T-helper 2 cell treated with Interferon-gamma antibody and Interleukin-4, amounts not matched to agents 5 μg/mL and 100 μg/mL, for 36 hours (primary cell): Measurements from ENCODE around the gene AGAP5.
"Not testable (repeated sequence)": the region's sequence is repeated elsewhere in the genome, so short reads cannot be mapped to it uniquely, and the experiment has no call there.

Source experiments
- DNase-seq: peaks from one replicate; pipeline ENCODE4 v3.0.0; 2021; ENCODE audit warnings: low spot score
- H3K27ac Mint-ChIP-seq: one replicate; pipeline ENCODE4 v1.8.0; 2021; ENCODE audit warnings: mild to moderate bottlenecking, mixed read lengths
- H3K27me3 Mint-ChIP-seq: one replicate; pipeline ENCODE4 v1.8.0; 2021; ENCODE audit warnings: low read depth, mixed read lengths
- H3K36me3 Mint-ChIP-seq: one replicate; pipeline ENCODE4 v1.8.0; 2021; ENCODE audit warnings: low read depth, mixed read lengths
- H3K4me1 Mint-ChIP-seq: one replicate; pipeline ENCODE4 v1.8.0; 2021; ENCODE audit warnings: low read depth, mixed read lengths
- H3K4me3 Mint-ChIP-seq: one replicate; pipeline ENCODE4 v1.8.0; 2022; ENCODE audit warnings: mild to moderate bottlenecking, moderate library complexity, mixed read lengths
- H3K9me3 Mint-ChIP-seq: one replicate; pipeline ENCODE4 v1.8.0; 2021; ENCODE audit warnings: mixed read lengths

The AGAP5 gene

DNA sequence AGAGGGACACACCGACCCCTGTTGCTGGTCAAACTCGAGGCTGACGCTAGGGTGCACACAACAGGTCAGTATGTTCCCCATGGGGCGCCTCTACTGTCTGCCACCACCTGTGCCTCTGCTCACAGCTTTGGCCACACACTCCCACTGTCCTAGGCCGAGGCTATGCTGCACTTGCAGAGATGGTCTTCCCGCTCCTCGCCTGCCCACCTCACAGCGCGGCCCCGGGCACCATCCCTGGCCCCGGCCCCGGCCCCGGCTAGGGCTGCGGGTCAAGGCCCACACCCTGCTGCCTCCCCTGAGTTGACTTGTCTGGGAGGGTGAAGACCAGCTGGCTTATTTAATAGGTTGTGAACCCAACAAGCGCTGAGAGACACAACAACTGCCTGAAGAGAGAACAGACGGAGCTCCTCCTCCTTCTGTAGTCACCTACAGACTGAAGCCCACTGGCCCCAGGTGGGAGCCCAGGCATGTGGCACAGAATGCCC lies at the start of gene AGAP5:
Gene AGAP5, minus strand, starts transcription at position 435 of the 485 bp plus-strand sequence. Its CDS starts 354 bp downstream, at position 81.
- H3K4me3 Mint-ChIP-seq, H3K9me3 Mint-ChIP-seq, DNase-seq, H3K27me3 Mint-ChIP-seq, H3K27ac Mint-ChIP-seq, H3K4me1 Mint-ChIP-seq: not testable (repeated sequence)
- peaks cover 12% of the 10 kb centered on the region for H3K36me3 Mint-ChIP-seq

DNA sequence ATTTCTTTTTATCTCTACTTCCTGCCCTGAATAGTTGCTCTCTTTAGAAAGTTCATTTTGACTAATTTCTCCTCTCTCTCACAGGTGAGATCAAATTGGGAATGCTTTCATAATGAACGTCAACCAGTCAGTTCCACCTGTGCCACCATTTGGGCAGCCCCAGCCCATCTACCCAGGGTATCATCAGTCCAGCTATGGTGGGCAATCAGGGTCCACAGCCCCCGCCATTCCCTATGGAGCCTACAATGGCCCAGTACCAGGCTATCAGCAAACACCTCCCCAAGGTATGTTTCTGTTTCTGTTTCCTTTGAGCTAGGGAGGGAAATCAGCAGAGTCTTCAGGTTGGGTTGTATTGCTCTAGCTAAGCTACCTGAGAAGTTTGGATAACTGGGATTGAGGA lies 48.8 kb upstream of the AGAP5 start:
- H3K36me3 Mint-ChIP-seq, result peaks cover 41% of the 10 kb centered on the region
- H3K27me3 Mint-ChIP-seq, result no peaks in the 10 kb centered on the region
- peak overlapping the region; percentile 35 for H3K27ac Mint-ChIP-seq
- peak overlapping the region; percentile 75 for H3K4me3 Mint-ChIP-seq
- no peaks in the 10 kb centered on the region for H3K9me3 Mint-ChIP-seq
- H3K4me1 Mint-ChIP-seq, result peaks cover 34% of the 10 kb centered on the region
- no peak for DNase-seq

DNA sequence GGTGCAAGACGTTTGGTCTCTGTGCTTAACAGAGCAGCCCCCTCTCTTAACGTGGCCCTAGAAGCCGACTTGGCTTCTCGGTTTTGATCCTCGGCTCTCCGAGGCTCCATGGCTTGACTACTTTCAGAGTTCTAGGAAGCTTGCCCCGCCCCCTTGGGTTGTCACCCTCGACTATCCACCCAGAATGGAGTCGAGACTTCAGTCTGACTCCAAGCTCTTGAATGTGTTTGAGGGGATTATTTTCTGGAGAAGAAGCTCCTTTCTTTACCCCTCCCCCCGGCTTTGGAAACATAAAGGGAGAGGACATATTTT lies 46.7 kb upstream of the AGAP5 start:
- Mint-ChIP-seq H3K27me3 (no peaks in the 10 kb centered on the region), H3K4me1 (peaks cover 28% of the 10 kb centered on the region), H3K27ac (peak overlapping the region; percentile 99), H3K36me3 (peaks cover 27% of the 10 kb centered on the region), H3K4me3 (peak overlapping the region; percentile 98), H3K9me3 (no peaks in the 10 kb centered on the region)
- peak; percentile 59 for DNase-seq

DNA sequence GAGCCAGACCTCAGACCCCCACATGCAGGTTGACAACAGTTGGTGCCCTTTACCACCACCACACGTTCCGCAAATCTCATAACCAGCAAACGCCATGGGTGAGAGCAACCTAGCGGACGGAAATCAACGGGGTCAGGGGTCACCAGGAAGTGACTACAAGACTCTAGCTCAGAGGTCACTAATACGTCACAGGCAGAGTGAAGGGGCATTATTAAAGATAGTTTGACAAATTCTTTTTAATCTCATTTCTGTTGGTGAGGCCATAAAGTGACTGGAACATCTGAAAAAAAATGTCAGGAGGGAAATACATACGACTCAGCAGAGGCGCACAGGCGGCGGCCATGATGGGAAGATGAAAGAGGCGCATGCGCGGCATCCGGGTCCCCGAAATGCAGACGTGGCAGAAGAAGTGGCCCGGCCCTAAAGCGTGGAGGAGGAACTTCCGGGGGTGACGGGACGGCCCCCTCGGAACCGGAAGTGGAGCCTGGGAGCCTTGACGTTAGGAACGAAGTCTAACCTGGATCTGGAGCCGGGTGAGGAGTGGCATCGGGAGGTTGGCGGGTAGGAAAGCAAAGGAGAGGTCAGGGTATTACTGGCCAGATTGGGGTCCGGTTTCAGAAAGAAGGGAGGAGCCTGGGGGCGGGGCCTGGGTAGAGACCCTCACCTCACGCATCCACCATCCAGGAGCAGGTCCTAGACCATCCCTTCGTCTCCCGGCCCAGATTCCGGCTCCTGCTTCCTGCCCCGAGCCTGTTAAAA lies 46.2 kb upstream of the AGAP5 start, which contains the start of gene SEC24C:
Gene SEC24C, plus strand, starts transcription at position 468 of the 759 bp plus-strand sequence. CDS start 2,461 bp downstream, outside the sequence.
- peak within 1 kb of the TSS; percentile 98 for H3K4me3 Mint-ChIP-seq
- H3K36me3 Mint-ChIP-seq, result peaks cover 24% of the 10 kb centered on the region
- peaks cover 26% of the 10 kb centered on the region for H3K4me1 Mint-ChIP-seq
- no peaks in the 10 kb centered on the region for H3K27me3 Mint-ChIP-seq
- DNase-seq, result peak; percentile 94
- H3K9me3 Mint-ChIP-seq, result no peaks in the 10 kb centered on the region
- H3K27ac Mint-ChIP-seq, result peak within 1 kb of the TSS; percentile 99

DNA sequence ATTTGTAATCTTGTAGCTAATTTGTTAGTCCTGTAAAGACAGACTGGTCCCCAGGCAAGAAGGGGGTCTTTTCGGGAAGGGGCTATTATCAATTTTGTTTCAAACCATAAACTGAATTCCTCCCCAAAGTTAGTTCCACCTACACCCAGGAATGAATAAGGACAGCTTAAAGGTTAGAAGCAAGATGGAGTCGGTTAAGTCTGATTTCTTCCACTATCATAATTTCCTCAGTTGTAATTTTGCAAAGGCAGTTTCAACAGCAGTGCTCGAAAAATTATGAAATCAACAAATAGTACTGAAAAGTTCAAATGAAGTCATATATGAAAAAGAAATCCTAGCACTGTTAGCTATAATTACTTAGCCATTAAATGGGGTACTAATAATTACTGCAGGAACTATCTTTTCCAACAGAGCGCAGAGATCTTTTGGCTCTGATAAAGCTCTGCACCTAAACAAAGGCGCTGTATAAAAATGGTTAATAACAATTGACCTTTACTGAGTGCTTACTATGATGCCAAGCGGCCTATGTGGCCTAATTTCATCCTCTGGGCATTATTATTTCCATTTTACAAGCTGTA lies 45.5 kb upstream of the AGAP5 start:
- DNase-seq, result no peak
- no peaks in the 10 kb centered on the region for H3K27me3 Mint-ChIP-seq
- H3K36me3 Mint-ChIP-seq, result peaks cover 21% of the 10 kb centered on the region
- H3K27ac Mint-ChIP-seq, result peak overlapping the region; percentile 99
- H3K4me3 Mint-ChIP-seq, result peak overlapping the region; percentile 98
- H3K4me1 Mint-ChIP-seq, result peaks cover 23% of the 10 kb centered on the region
- H3K9me3 Mint-ChIP-seq, result no peaks in the 10 kb centered on the region

DNA sequence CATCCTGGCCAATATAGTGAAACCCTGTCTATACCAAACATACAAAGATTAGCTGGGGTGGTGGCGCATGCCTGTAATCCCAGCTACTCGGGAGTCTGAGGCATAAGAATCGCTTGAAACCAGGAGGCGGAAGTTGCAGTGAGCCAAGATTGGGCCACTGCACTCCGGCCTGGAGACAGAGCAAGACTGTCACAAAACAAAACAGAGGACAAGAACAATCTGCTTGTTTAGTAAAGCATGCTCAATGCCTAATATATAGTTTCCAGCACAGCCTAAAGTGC lies 44.5 kb upstream of the AGAP5 start:
- Mint-ChIP-seq H3K27me3 (no peaks in the 10 kb centered on the region), H3K9me3 (no peaks in the 10 kb centered on the region), H3K36me3 (peaks cover 21% of the 10 kb centered on the region), H3K4me3 (peak overlapping the region; percentile 98), H3K4me1 (peaks cover 23% of the 10 kb centered on the region), H3K27ac (peak overlapping the region; percentile 41)
- DNase-seq, result no peak

DNA sequence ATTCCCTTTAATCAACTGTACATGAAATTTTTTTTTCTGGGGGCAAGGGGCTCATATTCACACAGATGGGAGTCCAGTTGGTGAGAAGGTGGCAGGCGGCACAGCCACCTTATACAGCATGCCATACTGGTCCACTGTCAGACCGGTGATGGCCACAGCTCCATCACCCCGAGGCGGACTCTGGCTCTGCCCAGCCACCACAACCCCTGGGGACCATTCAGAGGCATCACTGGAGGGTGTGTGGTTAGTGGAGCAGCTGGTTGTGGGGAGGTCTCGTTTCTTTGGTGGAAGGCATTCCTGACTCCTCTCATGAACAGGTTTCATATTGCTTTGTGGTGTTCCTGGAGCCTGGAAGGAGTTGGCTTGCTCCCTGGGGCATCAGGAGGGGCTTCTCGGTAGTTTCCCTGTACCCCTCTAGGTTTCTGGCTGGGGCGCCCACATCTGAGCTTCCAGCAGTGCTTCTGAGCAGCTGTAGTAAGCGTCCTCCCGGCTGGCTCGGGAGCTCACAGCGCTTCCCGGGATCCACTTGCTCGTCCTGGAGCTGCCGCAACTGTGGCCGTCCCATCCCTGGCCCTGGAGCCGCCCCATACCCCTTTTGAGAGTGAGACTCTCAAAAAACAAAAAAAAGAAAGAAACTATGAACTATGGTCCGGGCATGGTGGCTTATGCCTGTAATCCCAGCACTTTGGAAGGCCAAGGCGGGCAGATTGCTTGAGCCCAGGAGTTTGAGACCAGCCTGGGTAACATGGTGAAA lies 42.8 kb upstream of the AGAP5 start:
- not testable (repeated sequence) for H3K9me3 Mint-ChIP-seq, H3K27me3 Mint-ChIP-seq, DNase-seq, H3K27ac Mint-ChIP-seq, H3K4me3 Mint-ChIP-seq
- H3K4me1 Mint-ChIP-seq, result peaks cover 14% of the 10 kb centered on the region
- H3K36me3 Mint-ChIP-seq, result peaks cover 11% of the 10 kb centered on the region

DNA sequence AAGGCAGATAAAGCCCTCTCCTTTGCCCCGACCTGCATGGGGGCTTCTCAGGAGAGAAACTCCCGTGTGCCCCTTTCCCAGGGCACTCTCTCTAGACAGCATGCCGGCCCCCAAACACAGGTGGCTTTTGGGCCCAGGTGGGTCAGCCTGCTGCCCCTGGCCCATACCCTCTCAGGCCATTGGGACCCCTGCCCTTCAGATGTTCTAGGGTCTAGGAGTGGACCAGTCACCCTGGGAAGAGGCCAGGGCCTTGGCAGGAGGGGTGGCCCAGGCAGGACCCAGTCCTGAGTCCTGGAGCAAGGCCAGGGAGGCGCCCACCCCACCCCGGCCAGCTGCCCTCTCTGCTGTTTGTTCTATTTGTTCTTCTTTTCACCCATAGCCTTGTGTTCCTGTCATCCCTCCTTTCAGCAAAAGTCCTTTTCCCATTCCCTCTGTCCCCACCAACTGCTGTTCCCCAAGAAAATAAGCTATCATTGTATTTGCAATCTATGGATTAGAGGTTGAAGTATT lies 36.9 kb upstream of the AGAP5 start:
- H3K36me3 Mint-ChIP-seq, result peaks cover 6% of the 10 kb centered on the region
- no peaks in the 10 kb centered on the region for H3K9me3 Mint-ChIP-seq
- no peak for DNase-seq
- no peak overlapping the region for H3K27ac Mint-ChIP-seq
- H3K27me3 Mint-ChIP-seq, result no peaks in the 10 kb centered on the region
- no peak overlapping the region for H3K4me3 Mint-ChIP-seq
- peaks cover 4% of the 10 kb centered on the region for H3K4me1 Mint-ChIP-seq

DNA sequence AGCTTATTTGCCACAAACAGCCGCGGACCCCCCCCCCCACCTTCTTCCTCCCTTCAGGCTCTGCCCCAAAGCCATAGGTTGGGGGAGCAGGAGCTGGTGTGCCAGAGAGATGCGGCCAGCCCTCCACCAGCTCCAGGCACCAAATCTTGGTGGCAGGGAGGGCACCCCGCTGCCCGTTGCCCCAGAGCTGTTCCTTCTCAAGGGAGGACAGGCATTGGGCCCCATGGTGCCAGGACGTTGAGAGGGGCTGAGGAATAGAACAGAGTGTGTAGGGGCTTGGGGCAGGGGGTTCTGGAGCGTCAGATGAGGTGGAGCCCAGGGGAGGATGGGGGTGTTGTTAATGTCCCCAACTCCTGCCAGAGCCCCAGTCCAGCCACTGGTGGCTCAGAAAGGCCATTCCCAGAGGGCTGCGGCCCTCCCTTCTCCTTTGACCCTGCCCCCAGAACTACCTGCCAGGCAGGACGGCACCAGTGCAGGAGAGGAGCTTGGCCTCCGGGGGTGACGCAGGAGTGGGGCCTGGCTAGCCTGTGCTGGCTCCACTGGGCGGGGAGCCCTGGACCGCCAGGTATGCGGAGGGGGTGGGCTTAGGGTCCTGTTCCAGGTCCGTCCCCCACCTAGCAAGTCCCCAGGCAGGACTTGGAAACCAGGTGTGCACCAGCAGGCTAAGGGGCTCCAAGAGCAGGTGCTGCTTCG lies 36.3 kb upstream of the AGAP5 start:
- Mint-ChIP-seq H3K4me1 (peaks cover 4% of the 10 kb centered on the region), H3K27ac (no peak overlapping the region), H3K4me3 (no peak overlapping the region), H3K36me3 (peaks cover 6% of the 10 kb centered on the region), H3K9me3 (no peaks in the 10 kb centered on the region), H3K27me3 (no peaks in the 10 kb centered on the region)
- DNase-seq, result no peak

DNA sequence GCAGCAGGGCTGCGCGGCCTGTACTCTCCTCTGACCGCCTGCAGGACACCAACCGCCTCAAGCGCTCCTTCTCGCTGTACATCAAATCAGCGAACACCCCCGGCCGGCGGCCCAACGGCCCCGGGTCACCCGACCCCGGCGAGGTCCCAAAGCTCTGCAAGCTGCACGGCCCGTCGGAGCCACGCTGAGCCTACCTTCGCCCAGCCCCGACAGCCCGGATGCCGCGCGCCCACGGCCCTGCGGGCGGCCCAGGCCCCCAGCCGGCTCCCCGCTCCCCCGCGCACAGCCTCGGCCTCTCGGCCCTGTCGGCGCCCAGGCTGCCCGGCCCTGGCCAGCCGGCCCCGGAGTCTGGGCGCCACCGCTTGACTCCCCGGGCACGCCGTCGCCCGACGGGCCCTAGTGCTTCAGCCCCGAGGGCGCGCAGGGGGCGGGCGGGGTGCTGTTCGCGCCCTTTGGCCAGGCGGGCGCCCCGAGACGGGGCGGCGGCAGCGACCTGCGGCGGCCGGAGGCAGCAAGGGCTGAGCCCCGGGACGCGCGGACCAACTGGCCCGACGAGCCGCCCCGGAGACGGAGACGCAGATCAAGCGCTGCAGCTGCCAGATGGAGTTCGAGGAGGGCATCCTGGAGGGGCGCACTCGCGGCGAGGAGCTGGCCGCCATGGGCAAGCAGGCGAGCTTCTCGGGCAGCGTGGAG lies 35.2 kb upstream of the AGAP5 start:
- Mint-ChIP-seq H3K4me3 (no peak overlapping the region), H3K36me3 (peaks cover 6% of the 10 kb centered on the region), H3K9me3 (no peaks in the 10 kb centered on the region), H3K27ac (no peak overlapping the region), H3K27me3 (no peaks in the 10 kb centered on the region), H3K4me1 (peaks cover 4% of the 10 kb centered on the region)
- DNase-seq, result no peak

DNA sequence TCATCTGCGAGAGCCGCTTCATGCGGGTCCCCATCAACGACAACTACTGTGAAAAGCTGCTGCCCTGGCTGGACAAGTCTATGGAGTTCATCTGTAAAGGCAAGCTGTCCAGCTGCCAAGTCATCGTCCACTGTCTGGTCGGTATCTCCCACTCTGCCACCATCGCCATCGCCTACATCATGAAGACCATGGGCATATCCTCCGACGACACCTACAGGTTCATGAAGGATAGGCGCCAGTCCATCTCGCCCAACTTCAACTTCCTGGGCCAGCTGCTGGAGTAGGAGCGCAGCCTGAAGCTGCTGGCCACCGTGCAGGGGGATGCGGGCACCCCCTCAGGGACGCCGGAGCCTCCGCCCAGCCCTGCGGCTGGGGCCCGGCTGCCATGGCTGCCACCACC lies 34.5 kb upstream of the AGAP5 start:
- DNase-seq, result no peak
- H3K27ac Mint-ChIP-seq, result peak overlapping the region; percentile 20
- peak overlapping the region; percentile 63 for H3K4me3 Mint-ChIP-seq
- H3K4me1 Mint-ChIP-seq, result peaks cover 4% of the 10 kb centered on the region
- H3K36me3 Mint-ChIP-seq, result peaks cover 6% of the 10 kb centered on the region
- no peaks in the 10 kb centered on the region for H3K27me3 Mint-ChIP-seq
- no peaks in the 10 kb centered on the region for H3K9me3 Mint-ChIP-seq

DNA sequence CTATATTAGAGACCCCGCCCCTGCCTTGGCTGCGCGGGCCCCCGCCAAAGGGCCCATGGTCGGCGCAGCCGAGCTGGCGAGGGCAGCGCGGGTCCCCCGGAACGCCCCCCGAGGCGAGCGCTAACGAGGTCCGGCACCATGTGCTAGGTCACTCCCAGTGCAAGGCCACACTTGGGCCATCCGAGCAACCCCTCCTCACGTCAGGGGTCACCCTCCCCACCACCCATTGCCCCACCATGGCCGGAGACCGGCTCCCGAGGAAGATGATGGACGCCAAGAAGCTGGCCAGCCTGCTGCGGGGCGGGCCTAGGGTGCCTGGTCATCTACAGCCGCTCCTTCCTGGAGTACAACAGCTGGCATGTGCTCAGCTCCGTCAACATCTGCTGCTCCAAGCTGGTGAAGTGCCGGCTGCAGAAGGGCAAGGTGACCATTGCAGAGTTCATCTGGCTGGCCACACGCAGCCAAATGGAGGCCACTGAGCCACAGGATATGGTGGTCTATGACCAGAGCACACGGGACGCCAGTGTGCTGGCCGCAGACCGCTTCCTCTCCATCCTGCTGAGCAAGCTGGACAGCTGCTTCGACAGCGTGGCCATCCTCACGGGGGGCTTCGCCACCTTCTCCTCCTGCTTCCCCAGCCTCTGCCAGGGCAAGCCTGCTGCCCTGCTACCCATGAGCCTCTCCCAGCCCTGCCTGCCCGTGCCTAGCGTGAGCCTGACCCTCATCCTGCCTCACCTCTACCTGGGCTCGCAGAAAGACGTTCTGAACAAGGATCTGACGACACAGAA lies 33.9 kb upstream of the AGAP5 start:
- peak overlapping the region; percentile 63 for H3K4me3 Mint-ChIP-seq
- H3K36me3 Mint-ChIP-seq, result peaks cover 10% of the 10 kb centered on the region
- peaks cover 4% of the 10 kb centered on the region for H3K4me1 Mint-ChIP-seq
- DNase-seq, result no peak
- H3K27ac Mint-ChIP-seq, result peak overlapping the region; percentile 20
- H3K27me3 Mint-ChIP-seq, result no peaks in the 10 kb centered on the region
- no peaks in the 10 kb centered on the region for H3K9me3 Mint-ChIP-seq
